Loucy (cell line): Measurements from ENCODE around the gene APBB1.

Experiments
- H2AFZ ChIP-seq: fragments of 200-600 bp; sonication (generic); 2 replicates; pipeline ENCODE4 v1.6.0; 2016; ENCODE audit warnings: antibody characterized with exemption, mild to moderate bottlenecking, low read length, moderate library complexity
- H3F3A ChIP-seq: fragments of 200-600 bp; 2 replicates; pipeline ENCODE4 v1.6.0; 2016; ENCODE audit warnings: antibody characterized with exemption, low read depth, mild to moderate bottlenecking
- H3K27me3 ChIP-seq: fragments of 200-600 bp; sonication (generic); 2 replicates; pipeline ENCODE4 v1.6.1; 2014; ENCODE audit warnings: low read length, mild to moderate bottlenecking; ENCODE audit not compliant: insufficient read depth, poor library complexity, severe bottlenecking
- H3K36me3 ChIP-seq: fragments of 200-600 bp; sonication (generic); 2 replicates; pipeline ENCODE4 v1.6.1; 2016; ENCODE audit warnings: low read length; ENCODE audit not compliant: insufficient read depth
- H3K4me1 ChIP-seq: fragments of 200-600 bp; sonication (generic); 2 replicates; pipeline ENCODE4 v1.5.1; 2014; ENCODE audit warnings: low read length, mild to moderate bottlenecking; ENCODE audit not compliant: insufficient read depth, poor library complexity, severe bottlenecking
- H3K4me2 ChIP-seq: fragments of 200-600 bp; sonication (generic); 2 replicates; pipeline ENCODE4 v1.6.0; 2014; ENCODE audit warnings: antibody characterized with exemption, low read length, low read depth, mild to moderate bottlenecking; ENCODE audit not compliant: poor library complexity, severe bottlenecking
- H3K4me3 ChIP-seq: fragments of 200-600 bp; sonication (generic); 2 replicates; pipeline ENCODE4 v1.5.1; 2014; ENCODE audit warnings: low read length, mild to moderate bottlenecking, mixed read lengths; ENCODE audit not compliant: poor library complexity, severe bottlenecking
- H3K79me2 ChIP-seq: fragments of 200-600 bp; sonication (generic); 2 replicates; pipeline ENCODE4 v1.6.1; 2014; ENCODE audit warnings: low read length; ENCODE audit not compliant: insufficient read depth
- H3K9ac ChIP-seq: fragments of 200-600 bp; sonication (generic); 2 replicates; pipeline ENCODE4 v1.6.0; 2014; ENCODE audit warnings: mild to moderate bottlenecking, low read depth, low read length, moderate library complexity; ENCODE audit not compliant: poor library complexity, severe bottlenecking
- H3K9me2 ChIP-seq: fragments of 200-600 bp; sonication (generic); replicated peaks from 2 replicates; pipeline ENCODE4 v1.6.1; 2016; ENCODE audit warnings: low read depth, low read length, mixed read lengths
- H3K9me3 ChIP-seq: fragments of 200-600 bp; sonication (generic); 2 replicates; pipeline ENCODE4 v1.6.1; 2014; ENCODE audit warnings: mild to moderate bottlenecking, antibody characterized with exemption, low read length, low read depth; ENCODE audit not compliant: insufficient read depth
- H4K20me1 ChIP-seq: fragments of 200-600 bp; sonication (generic); 2 replicates; pipeline ENCODE4 v1.6.0; 2014; ENCODE audit warnings: antibody characterized with exemption, low read length, mild to moderate bottlenecking; ENCODE audit not compliant: insufficient read depth, poor library complexity, severe bottlenecking
- EZH2phosphoT487 ChIP-seq: fragments of 200-600 bp; IDR thresholded peaks from 2 replicates; pipeline ENCODE4 v1.6.1; 2018; ENCODE audit warnings: antibody characterized with exemption, mild to moderate bottlenecking, moderate library complexity, borderline replicate concordance
- TF ChIP-seq, protein P1 (sequence below): fragments of 200-600 bp; sonication (generic); conservative IDR thresholded peaks from 2 replicates; pipeline ENCODE4 v1.5.1; 2014; ENCODE audit warnings: mild to moderate bottlenecking, antibody characterized with exemption, low read length

Gene APBB1

GRCh38 chr11:6354651-6355485 lies 64.0 kb downstream of the APBB1 start:
- H3F3A ChIP-seq = no peaks in the 10 kb centered on the region
- no peak overlapping the region for H3K4me2 ChIP-seq
- H3K27me3 ChIP-seq = no peaks in the 10 kb centered on the region
- H3K4me1 ChIP-seq = no peaks in the 10 kb centered on the region
- no peaks in the 10 kb centered on the region for H4K20me1 ChIP-seq
- H3K79me2 ChIP-seq = no peaks in the 10 kb centered on the region
- H3K9me2 ChIP-seq = no peaks in the 10 kb centered on the region
- no peaks in the 10 kb centered on the region for H3K9me3 ChIP-seq
- TF ChIP-seq EZH2phosphoT487 = no peak
- TF ChIP-seq, protein P1, sequence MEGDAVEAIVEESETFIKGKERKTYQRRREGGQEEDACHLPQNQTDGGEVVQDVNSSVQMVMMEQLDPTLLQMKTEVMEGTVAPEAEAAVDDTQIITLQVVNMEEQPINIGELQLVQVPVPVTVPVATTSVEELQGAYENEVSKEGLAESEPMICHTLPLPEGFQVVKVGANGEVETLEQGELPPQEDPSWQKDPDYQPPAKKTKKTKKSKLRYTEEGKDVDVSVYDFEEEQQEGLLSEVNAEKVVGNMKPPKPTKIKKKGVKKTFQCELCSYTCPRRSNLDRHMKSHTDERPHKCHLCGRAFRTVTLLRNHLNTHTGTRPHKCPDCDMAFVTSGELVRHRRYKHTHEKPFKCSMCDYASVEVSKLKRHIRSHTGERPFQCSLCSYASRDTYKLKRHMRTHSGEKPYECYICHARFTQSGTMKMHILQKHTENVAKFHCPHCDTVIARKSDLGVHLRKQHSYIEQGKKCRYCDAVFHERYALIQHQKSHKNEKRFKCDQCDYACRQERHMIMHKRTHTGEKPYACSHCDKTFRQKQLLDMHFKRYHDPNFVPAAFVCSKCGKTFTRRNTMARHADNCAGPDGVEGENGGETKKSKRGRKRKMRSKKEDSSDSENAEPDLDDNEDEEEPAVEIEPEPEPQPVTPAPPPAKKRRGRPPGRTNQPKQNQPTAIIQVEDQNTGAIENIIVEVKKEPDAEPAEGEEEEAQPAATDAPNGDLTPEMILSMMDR = no peak
- no peak overlapping the region for H2AFZ ChIP-seq
- H3K36me3 ChIP-seq = no peaks in the 10 kb centered on the region
- no peak overlapping the region for H3K9ac ChIP-seq
- no peak overlapping the region for H3K4me3 ChIP-seq

DNA sequence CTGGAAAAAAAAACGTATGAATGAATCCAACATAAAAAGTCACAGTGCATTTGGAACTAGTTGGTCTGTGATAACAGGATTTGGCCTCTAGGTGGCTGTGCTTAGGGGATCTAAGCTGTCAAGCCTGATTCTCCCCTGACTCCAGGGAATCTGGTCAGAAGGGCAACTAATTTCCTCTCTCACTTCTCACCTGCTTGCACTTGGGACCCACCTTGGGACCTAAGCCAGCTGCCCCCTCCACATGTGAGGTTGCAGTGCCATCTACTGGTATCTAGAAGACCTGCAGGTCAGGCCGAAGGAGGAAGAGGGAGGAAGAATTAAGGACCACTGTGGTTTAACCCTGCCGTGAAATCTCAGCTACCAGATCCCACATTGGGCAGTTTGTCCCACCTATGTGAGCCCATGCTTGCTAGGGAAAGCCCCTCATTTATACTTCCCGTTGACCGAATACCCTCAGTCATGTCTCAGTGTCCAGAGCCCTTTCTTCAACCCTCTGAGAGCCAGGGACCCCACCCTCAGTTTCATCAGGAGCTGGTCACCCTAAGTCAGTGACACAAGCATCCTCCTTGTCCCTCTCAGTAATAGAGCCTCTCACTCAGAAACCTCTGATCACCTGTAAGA lies 65.4 kb downstream of the APBB1 start:
- H3K4me3 ChIP-seq = no peak overlapping the region
- no peaks in the 10 kb centered on the region for H3K27me3 ChIP-seq
- H3K9me3 ChIP-seq = no peaks in the 10 kb centered on the region
- H3K4me2 ChIP-seq = no peak overlapping the region
- no peak overlapping the region for H3K9ac ChIP-seq
- H3K4me1 ChIP-seq = no peaks in the 10 kb centered on the region
- peak overlapping the region; percentile 39 for H2AFZ ChIP-seq
- H3K79me2 ChIP-seq = no peaks in the 10 kb centered on the region
- TF ChIP-seq, protein P1 = peak; percentile 99
- no peak for TF ChIP-seq EZH2phosphoT487
- no peaks in the 10 kb centered on the region for H3F3A ChIP-seq
- no peaks in the 10 kb centered on the region for H3K9me2 ChIP-seq
- H4K20me1 ChIP-seq = no peaks in the 10 kb centered on the region
- H3K36me3 ChIP-seq = no peaks in the 10 kb centered on the region

DNA sequence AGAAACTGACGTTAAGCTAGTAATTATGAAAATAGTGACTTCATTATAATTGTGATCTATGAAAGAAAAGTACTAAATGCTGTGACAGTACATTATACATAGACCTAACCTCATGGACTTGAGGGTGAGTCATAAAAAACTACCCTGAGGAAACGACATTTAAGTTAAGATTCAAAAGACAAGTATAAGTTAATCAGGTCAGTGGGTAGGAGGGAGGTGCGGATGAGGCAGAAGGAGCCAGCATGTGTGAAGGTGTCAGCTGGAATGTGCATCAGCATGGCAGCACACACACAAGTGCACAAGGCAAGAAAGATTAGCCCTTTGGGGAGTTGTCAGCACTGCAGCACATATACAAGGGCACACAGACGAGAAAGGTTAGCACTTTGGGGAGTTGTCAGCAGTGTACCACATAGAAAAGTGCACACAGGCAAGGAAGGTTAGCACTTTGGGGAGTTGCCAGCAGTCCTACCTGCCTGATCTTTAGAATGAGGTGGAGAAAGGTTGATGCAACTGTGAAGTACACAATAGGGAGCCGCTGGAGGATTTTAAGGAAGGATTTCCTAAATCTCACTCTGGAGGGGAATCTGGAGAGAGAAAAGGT lies 67.0 kb downstream of the APBB1 start:
- Histone ChIP-seq H3K9me2 (no peaks in the 10 kb centered on the region), H3K27me3 (no peaks in the 10 kb centered on the region), H3K79me2 (no peaks in the 10 kb centered on the region), H3K4me2 (no peak overlapping the region), H3K4me3 (no peak overlapping the region), H3K4me1 (no peaks in the 10 kb centered on the region), H3F3A (no peaks in the 10 kb centered on the region), H3K36me3 (no peaks in the 10 kb centered on the region), H4K20me1 (no peaks in the 10 kb centered on the region), H2AFZ (no peak overlapping the region), H3K9me3 (no peaks in the 10 kb centered on the region), H3K9ac (no peak overlapping the region)
- TF ChIP-seq, protein P1 = no peak
- no peak for TF ChIP-seq EZH2phosphoT487
